Breast epithelium (tissue), 4 donors: Measurements from ENCODE around the gene CBX5. TPM values are rescaled to one million over a fixed set of nuclear protein-coding genes. Genes with fewer than 3 reads are reported as not detected.
"Not testable (repeated sequence)": the region's sequence is repeated elsewhere in the genome, so short reads cannot be mapped to it uniquely, and the experiment has no call there.

Experiments used
- DNase-seq, 2 donors: peaks; one replicate each; pipeline ENCODE4 v3.0.0-alpha.2; 2019; ENCODE audit warnings: low spot score in 2 of 2
- H3K27ac ChIP-seq, 2 donors: fragments of 200-600 bp; sonication (generic) in 1 of 2; one replicate each; pipeline ENCODE4 v1.5.1; 2016 to 2019; ENCODE audit warnings: mild to moderate bottlenecking in 1 of 2
- H3K27me3 ChIP-seq, 2 donors: fragments of 200-600 bp; sonication (generic) in 1 of 2; one replicate each; pipeline versions ENCODE4 v1.5.1 to v1.6.0; 2017 to 2019; ENCODE audit warnings: control low read depth in 1 of 2, mild to moderate bottlenecking in 1 of 2
- H3K36me3 ChIP-seq: fragments of 200-600 bp; one replicate; pipeline ENCODE4 v1.5.1; 2019
- H3K4me1 ChIP-seq, 2 donors: fragments of 200-600 bp; sonication (generic); one replicate each; pipeline ENCODE4 v1.5.1; 2016 to 2019; ENCODE audit warnings: control low read depth in 1 of 2
- H3K4me3 ChIP-seq, 3 donors: fragments of 200-600 bp; sonication (generic); 1 replicate in 2 of 3; 2 replicates in 1 of 3; pipeline ENCODE4 v1.5.1; 2016 to 2019; ENCODE audit warnings: mild to moderate bottlenecking in 3 of 3, moderate library complexity in 2 of 3
- H3K9me3 ChIP-seq, 2 donors: fragments of 200-600 bp; sonication (generic) in 1 of 2; one replicate each; pipeline ENCODE4 v1.5.1; 2016 to 2019; ENCODE audit warnings: control low read depth in 1 of 2
- POLR2A ChIP-seq: fragments of 450-650 bp; IDR thresholded peaks from one replicate; pipeline ENCODE4 v1.6.1; 2016; ENCODE audit warnings: antibody characterized with exemption, mild to moderate bottlenecking, moderate library complexity
- POLR2AphosphoS5 ChIP-seq, 3 donors: sonication (generic); formaldehyde crosslinking; IDR thresholded peaks; one replicate each; pipeline ENCODE4 v1.6.1; 2017; ENCODE audit warnings: antibody characterized with exemption in 3 of 3
- intact Hi-C: fragments of 100-400 bp; cut with DNase I; formaldehyde crosslinking; loops from one replicate; pipeline ENCODE4 v1.15.1; 2023; ENCODE audit warnings: low total_unique reads
- total RNA-seq, 3 donors: library from RNA; depleted of rRNA; stranded (reverse); fragments of >200 nt; gene quantifications; one replicate each; pipeline ENCODE4 v1.1.0, GENCODE V29; 2016
- TF ChIP-seq, protein P1 (sequence below), 3 donors: fragments of 450-650 bp; IDR thresholded peaks; one replicate each; pipeline ENCODE4 v1.5.1; 2016 to 2017; ENCODE audit warnings: antibody characterized with exemption in 3 of 3, mild to moderate bottlenecking in 3 of 3, moderate library complexity in 3 of 3

The CBX5 gene
- total RNA-seq, 3 donors from 2014 or later, result 22.4 to 45.8 (median 31.8) TPM

DNA sequence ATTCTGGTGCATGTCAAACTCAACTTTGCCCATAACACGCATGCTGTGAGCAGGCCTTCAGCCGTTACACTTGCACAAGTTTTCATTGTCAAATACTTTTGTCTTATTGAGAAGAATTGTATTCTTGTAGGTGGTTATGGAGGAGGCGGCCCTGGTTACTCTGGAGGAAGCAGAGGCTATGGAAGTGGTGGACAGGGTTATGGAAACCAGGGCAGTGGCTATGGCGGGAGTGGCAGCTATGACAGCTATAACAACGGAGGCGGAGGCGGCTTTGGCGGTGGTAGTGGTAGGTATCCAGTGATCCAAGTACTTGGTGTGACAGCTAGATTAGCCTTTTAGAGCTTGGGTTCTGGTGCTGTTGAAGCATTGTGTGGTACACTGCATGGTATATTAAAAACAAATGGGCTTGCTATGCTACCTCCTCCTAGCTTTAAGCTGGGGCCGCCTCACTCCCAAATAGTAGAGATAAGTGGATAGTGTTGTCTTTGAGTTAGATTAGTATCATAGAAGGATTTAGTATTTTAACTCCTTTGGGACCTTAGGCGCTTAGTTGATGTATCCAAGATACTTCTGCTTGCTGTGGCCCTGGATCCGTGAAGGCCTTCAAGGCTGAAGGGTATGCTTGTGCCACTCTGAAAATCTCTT is 3.1 kb upstream of the CBX5 start:
- H3K27ac ChIP-seq, result peak overlapping the region; percentile 44 to 93
- H3K4me1 ChIP-seq, result peaks cover 3 to 31% of the 10 kb centered on the region in 2 donors
- H3K4me3 ChIP-seq, result peak overlapping the region; percentile 76 to 79 (median 76)
- DNase-seq, result no peak
- no peaks in the 10 kb centered on the region for H3K36me3 ChIP-seq
- H3K9me3 ChIP-seq, result no peaks in the 10 kb centered on the region
- no peaks in the 10 kb centered on the region for H3K27me3 ChIP-seq
- TF ChIP-seq, protein P1, sequence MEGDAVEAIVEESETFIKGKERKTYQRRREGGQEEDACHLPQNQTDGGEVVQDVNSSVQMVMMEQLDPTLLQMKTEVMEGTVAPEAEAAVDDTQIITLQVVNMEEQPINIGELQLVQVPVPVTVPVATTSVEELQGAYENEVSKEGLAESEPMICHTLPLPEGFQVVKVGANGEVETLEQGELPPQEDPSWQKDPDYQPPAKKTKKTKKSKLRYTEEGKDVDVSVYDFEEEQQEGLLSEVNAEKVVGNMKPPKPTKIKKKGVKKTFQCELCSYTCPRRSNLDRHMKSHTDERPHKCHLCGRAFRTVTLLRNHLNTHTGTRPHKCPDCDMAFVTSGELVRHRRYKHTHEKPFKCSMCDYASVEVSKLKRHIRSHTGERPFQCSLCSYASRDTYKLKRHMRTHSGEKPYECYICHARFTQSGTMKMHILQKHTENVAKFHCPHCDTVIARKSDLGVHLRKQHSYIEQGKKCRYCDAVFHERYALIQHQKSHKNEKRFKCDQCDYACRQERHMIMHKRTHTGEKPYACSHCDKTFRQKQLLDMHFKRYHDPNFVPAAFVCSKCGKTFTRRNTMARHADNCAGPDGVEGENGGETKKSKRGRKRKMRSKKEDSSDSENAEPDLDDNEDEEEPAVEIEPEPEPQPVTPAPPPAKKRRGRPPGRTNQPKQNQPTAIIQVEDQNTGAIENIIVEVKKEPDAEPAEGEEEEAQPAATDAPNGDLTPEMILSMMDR (IDR thresholded peaks at IDR 0.05), result no peak
- intact Hi-C loops, result loop anchor here (10.0 kb wide), 1 partner anchor 82 kb away; the partner anchor contains the start of gene GPR84

DNA sequence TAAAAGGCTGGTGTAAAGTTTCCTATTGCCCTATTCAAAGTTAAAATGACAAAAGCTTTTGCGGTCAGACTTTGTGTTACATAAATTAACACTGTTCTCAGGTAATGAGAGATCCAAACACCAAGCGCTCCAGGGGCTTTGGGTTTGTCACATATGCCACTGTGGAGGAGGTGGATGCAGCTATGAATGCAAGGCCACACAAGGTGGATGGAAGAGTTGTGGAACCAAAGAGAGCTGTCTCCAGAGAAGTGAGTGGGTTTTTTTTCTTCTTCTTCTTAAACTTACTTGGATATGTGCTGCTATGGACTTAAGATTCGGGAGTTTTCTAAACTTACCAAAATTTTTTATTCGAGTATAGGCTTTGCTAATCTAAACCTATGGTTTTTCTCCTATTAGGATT is 1.8 kb upstream of the CBX5 start:
- intact Hi-C loops, result loop anchor here (10.0 kb wide), 1 partner anchor 83 kb away; the partner anchor contains the start of gene GPR84
- Histone ChIP-seq H3K4me3 (peak overlapping the region; percentile 76 to 79 (median 76)), H3K27ac (peak overlapping the region; percentile 93 to 96), H3K4me1 (peaks cover 3 to 36% of the 10 kb centered on the region in 2 donors)
- H3K9me3 ChIP-seq, H3K27me3 ChIP-seq, H3K36me3 ChIP-seq, DNase-seq: not testable (repeated sequence)

DNA sequence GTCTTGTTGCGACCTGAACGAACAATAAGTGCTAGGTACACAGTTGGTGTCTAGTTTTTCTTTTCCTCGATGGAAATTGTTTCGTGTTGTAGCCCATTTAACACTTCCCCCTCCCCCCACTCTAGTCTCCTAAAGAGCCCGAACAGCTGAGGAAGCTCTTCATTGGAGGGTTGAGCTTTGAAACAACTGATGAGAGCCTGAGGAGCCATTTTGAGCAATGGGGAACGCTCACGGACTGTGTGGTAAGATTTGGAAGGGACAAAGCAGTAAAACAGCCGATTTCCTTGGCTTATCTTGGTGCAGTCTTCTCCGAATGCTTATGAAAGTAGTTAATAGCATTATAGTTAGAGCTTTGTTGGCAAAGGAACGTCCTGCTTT is 1.3 kb upstream of the CBX5 start:
- Histone ChIP-seq H3K4me3 (peak overlapping the region; percentile 76 to 79 (median 76)), H3K27ac (peak overlapping the region; percentile 93 to 96), H3K4me1 (peaks cover 3 to 36% of the 10 kb centered on the region in 2 donors)
- intact Hi-C loops, result loop anchor here (10.0 kb wide), 1 partner anchor 84 kb away; the partner anchor contains the start of gene GPR84
- H3K9me3 ChIP-seq, DNase-seq, H3K36me3 ChIP-seq, H3K27me3 ChIP-seq: not testable (repeated sequence)

DNA sequence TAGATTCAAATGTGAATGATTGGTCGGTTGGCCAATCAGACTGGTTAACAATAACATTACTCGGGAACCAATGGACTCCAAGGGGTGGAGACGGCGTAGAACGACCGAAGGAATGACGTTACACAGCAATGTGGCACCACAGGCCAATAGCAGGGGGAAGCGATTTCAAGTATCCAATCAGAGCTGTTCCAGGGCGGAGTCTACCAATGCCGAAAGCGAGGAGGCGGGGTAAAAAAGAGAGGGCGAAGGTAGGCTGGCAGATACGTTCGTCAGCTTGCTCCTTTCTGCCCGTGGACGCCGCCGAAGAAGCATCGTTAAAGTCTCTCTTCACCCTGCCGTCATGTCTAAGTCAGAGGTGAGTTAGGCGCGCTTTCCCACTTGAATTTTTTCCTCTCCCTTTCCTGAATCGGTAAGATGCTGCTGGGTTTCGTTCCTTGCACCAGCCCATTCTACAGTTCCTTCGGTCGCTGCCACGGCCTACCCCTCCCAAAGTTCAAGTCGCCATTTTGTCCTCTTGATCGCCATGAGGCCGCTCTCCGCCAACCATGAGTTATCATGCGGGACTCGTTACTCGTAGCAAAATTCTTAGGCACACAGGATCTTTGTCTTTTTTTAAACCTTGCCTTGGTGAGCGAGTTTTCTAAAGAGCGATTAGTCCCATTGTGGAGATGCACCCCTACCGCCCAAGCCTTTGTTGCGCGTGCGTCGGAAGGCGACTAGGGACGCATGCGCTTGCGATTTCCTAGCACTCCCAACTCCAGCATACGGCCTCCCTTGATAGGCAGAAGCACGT is 742 bp upstream of the CBX5 start, which contains the start of gene HNRNPA1:
TSS of gene HNRNPA1 (plus strand) at position 259 of the 793 bp plus-strand sequence. CDS start at position 341, 82 bp downstream.
- no peaks in the 10 kb centered on the region for H3K36me3 ChIP-seq
- DNase-seq, result peak; percentile 96 to 100
- H3K27me3 ChIP-seq, result no peaks in the 10 kb centered on the region
- peak; percentile 92 to 99 (median 99) for TF ChIP-seq POLR2AphosphoS5 (IDR thresholded peaks at IDR 0.05)
- TF ChIP-seq POLR2A, result peak; percentile 97
- TF ChIP-seq, protein P1 (IDR thresholded peaks at IDR 0.05), result peak in 1 of 3 donors; percentile 20
- H3K27ac ChIP-seq, result peak within 1 kb of the TSS; percentile 93 to 96
- peak within 1 kb of the TSS; percentile 76 to 79 (median 76) for H3K4me3 ChIP-seq
- intact Hi-C loops, result loop anchor here (10.0 kb wide), 1 partner anchor 84 kb away; the partner anchor contains the start of gene GPR84
- no peaks in the 10 kb centered on the region for H3K9me3 ChIP-seq
- H3K4me1 ChIP-seq, result peaks cover 3 to 36% of the 10 kb centered on the region in 2 donors

DNA sequence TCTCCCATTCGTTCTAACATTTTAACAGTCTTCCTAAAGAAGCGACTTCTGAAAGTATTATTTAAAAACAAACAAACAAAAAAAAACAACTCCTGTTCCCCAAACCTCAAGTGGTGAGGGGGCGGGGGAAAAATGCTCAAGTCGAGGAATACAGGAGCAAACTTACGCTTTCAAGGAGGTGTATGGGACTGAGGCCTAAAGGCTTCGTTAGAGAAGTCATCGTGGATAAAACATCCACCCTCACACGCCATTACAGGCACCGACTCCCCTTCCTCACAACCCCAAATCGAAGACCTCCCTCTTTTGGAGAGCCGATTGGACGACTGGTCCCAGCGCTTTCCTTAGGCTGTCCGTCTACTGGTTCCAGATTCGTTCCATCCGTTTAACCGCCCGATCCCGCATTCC is 693 bp downstream of the CBX5 start:
- intact Hi-C loops, result no loop called here
- H3K27me3 ChIP-seq, result no peaks in the 10 kb centered on the region
- DNase-seq, result no peak
- H3K4me1 ChIP-seq, result peaks cover 3 to 34% of the 10 kb centered on the region in 2 donors
- peak overlapping the region; percentile 93 to 96 for H3K27ac ChIP-seq
- H3K9me3 ChIP-seq, result no peaks in the 10 kb centered on the region
- TF ChIP-seq POLR2A (peak; percentile 47), POLR2AphosphoS5 (IDR thresholded peaks at IDR 0.05) (no peak)
- TF ChIP-seq, protein P1 (IDR thresholded peaks at IDR 0.05), result no peak
- no peaks in the 10 kb centered on the region for H3K36me3 ChIP-seq
- H3K4me3 ChIP-seq, result peak overlapping the region; percentile 76 to 79 (median 76)
